CD14-positive monocyte (primary cell): ENCODE results near the gene EML6. TPM values are rescaled to one million over a fixed set of nuclear protein-coding genes. Genes with fewer than 3 reads are reported as not detected.

Source experiments
- DNase-seq, 3 donors: peaks; one replicate each; pipeline ENCODE4 v3.0.0-alpha.2; 2011 to 2022
- H2AFZ ChIP-seq: 2 replicates; pipeline ENCODE4 v1.6.0; 2012; ENCODE audit warnings: mild to moderate bottlenecking, low read depth, low read length, inconsistent platforms; ENCODE audit not compliant: insufficient read depth, poor library complexity, severe bottlenecking
- H3K27ac ChIP-seq, 2 donors: 1 replicate in 1 of 2; 2 replicates in 1 of 2; pipeline ENCODE4 v1.5.1; 2012 to 2013; ENCODE audit warnings: low read length in 2 of 2, control low read depth in 1 of 2, inconsistent platforms in 1 of 2, low read depth in 1 of 2, mild to moderate bottlenecking in 1 of 2
- H3K27me3 ChIP-seq, 2 donors: one replicate each; pipeline versions ENCODE4 v1.6.0 to v1.6.1; 2011 to 2013; ENCODE audit warnings: low read length in 2 of 2; ENCODE audit not compliant: control insufficient read depth in 2 of 2, insufficient read depth in 2 of 2
- H3K36me3 ChIP-seq, 2 donors: replicated peaks in 1 of 2; 1 replicate in 1 of 2; 2 replicates in 1 of 2; pipeline versions ENCODE4 v1.5.1 to v1.6.1; 2012 to 2013; ENCODE audit warnings: low read length in 2 of 2, control low read depth in 1 of 2, inconsistent platforms in 1 of 2, mild to moderate bottlenecking in 1 of 2; ENCODE audit not compliant: insufficient read depth in 2 of 2, control insufficient read depth in 1 of 2
- H3K4me1 ChIP-seq, 2 donors: 1 replicate in 1 of 2; 2 replicates in 1 of 2; pipeline versions ENCODE4 v1.5.1 to v1.6.1; 2012 to 2013; ENCODE audit warnings: low read length in 2 of 2, control low read depth in 1 of 2, inconsistent platforms in 1 of 2, mild to moderate bottlenecking in 1 of 2, moderate library complexity in 1 of 2; ENCODE audit not compliant: insufficient read depth in 2 of 2, control insufficient read depth in 1 of 2
- H3K4me2 ChIP-seq: replicated peaks from 2 replicates; pipeline ENCODE3; 2012; ENCODE audit warnings: low read length, moderate library complexity, mild to moderate bottlenecking; ENCODE audit not compliant: poor library complexity, severe bottlenecking; ENCODE audit errors: extremely low read depth
- H3K4me3 ChIP-seq, 3 experiments: fragments of 200-600 bp in 1 of 3; sonication (generic) in 1 of 3; replicated peaks in 1 of 3; 1 replicate in 2 of 3; 2 replicates in 1 of 3; pipeline ENCODE4 v1.5.1; 2011 to 2013; ENCODE audit warnings: low read length in 3 of 3, mild to moderate bottlenecking in 3 of 3, control low read depth in 2 of 3, low read depth in 2 of 3, inconsistent platforms in 1 of 3, moderate library complexity in 1 of 3
- H3K79me2 ChIP-seq: 2 replicates; pipeline ENCODE4 v1.6.0; 2012; ENCODE audit warnings: mild to moderate bottlenecking, control low read depth, inconsistent platforms, low read length, moderate library complexity; ENCODE audit not compliant: insufficient read depth
- H3K9ac ChIP-seq: 2 replicates; pipeline ENCODE4 v1.6.0; 2017; ENCODE audit warnings: low read length, mild to moderate bottlenecking; ENCODE audit not compliant: insufficient read depth, poor library complexity, severe bottlenecking
- H3K9me3 ChIP-seq, 2 donors: replicated peaks in 1 of 2; 1 replicate in 1 of 2; 2 replicates in 1 of 2; pipeline versions ENCODE4 v1.5.1 to v1.6.1; 2012 to 2013; ENCODE audit warnings: low read length in 2 of 2, control low read depth in 1 of 2; ENCODE audit not compliant: control insufficient read depth in 1 of 2, insufficient read depth in 1 of 2
- H4K20me1 ChIP-seq: 2 replicates; pipeline ENCODE4 v1.6.0; 2012; ENCODE audit warnings: mild to moderate bottlenecking, low read length, control low read depth, moderate library complexity; ENCODE audit not compliant: insufficient read depth
- H3K27ac Mint-ChIP-seq, 7 donors: one replicate each; pipeline ENCODE4 v1.8.0; 2020; ENCODE audit warnings: mild to moderate bottlenecking in 7 of 7, mixed read lengths in 7 of 7, moderate library complexity in 6 of 7, inconsistent platforms in 2 of 7
- H3K27me3 Mint-ChIP-seq, 3 donors: one replicate each; pipeline ENCODE4 v1.8.0; 2021 to 2022; ENCODE audit warnings: low read depth in 3 of 3, mild to moderate bottlenecking in 3 of 3, mixed read lengths in 3 of 3, moderate library complexity in 3 of 3, inconsistent platforms in 1 of 3
- H3K36me3 Mint-ChIP-seq, 2 donors: one replicate each; pipeline ENCODE4 v1.8.0; 2020; ENCODE audit warnings: mixed read lengths in 2 of 2, inconsistent platforms in 1 of 2, mild to moderate bottlenecking in 1 of 2
- H3K4me1 Mint-ChIP-seq: one replicate; pipeline ENCODE4 v1.8.0; 2020; ENCODE audit warnings: mild to moderate bottlenecking, mixed read lengths
- H3K4me3 Mint-ChIP-seq, 2 donors: one replicate each; pipeline ENCODE4 v1.8.0; 2020; ENCODE audit warnings: mild to moderate bottlenecking in 2 of 2, mixed read lengths in 2 of 2, moderate library complexity in 1 of 2
- H3K9me3 Mint-ChIP-seq, 7 donors: one replicate each; pipeline ENCODE4 v1.8.0; 2020 to 2022; ENCODE audit warnings: mixed read lengths in 7 of 7, mild to moderate bottlenecking in 6 of 7, moderate library complexity in 6 of 7, inconsistent platforms in 2 of 7
- WGBS: methylation state at CpG from one replicate; pipeline ENCODE4 v1.1.5; 2013; ENCODE audit warnings: missing lambda C conversion rate; ENCODE audit not compliant: insufficient coverage; 5-methylcytosine and 5-hydroxymethylcytosine counted together
- intact Hi-C, 2 donors: fragments of 100-400 bp; cut with micrococcal nuclease; formaldehyde crosslinking; loops; one replicate each; pipeline versions ENCODE4 v1.15.0 to v1.15.1; 2023
- polyA plus RNA-seq, 3 donors: library from polyadenylated mRNA; depleted of rRNA in 1 of 3; unstranded in 2 of 3; stranded (reverse) in 1 of 3; fragments of 300-500 nt in 2 of 3; fragments of >200 nt in 1 of 3; fragmentation: Illumina TruSeq in 2 of 3; gene quantifications; 1 replicate in 2 of 3; 2 replicates in 1 of 3; pipeline ENCODE4 v1.2.3, GENCODE V29; 2012 to 2021
- TF ChIP-seq, protein P1 (sequence below): fragments of 200-600 bp; IDR thresholded peaks from one replicate; pipeline ENCODE4 v1.8.0; 2022; ENCODE audit warnings: antibody characterized with exemption, mild to moderate bottlenecking

The EML6 gene
- polyA plus RNA-seq, 3 donors: 0.79 TPM; not detected in 2

DNA sequence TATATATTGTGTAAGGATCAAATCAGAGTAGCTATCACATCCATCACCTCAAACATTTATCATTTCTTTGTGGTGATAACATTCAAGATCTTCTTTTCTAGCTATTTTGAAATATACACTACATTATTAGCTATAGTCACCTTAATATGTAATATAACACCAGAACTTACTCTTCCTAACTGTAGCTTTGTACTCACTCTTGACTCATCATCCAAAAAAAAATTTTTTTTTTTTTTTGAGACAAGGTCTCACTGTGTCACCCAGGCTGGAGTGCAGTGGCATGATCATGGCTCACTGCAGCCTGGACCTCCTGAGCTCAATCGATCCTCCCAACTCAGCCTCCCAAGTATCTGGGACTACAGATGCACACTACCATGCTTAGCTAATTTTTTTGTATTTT lies 153.3 kb downstream of the EML6 start:
- H3K4me2 ChIP-seq: no peak overlapping the region
- WGBS: no CpG with 5 or more reads among the region's 1 CpG
- no peak overlapping the region for H3K27ac Mint-ChIP-seq
- DNase-seq: no peak
- no peaks in the 10 kb centered on the region for H3K4me1 Mint-ChIP-seq
- H4K20me1 ChIP-seq: no peaks in the 10 kb centered on the region
- H3K9me3 ChIP-seq: no peaks in the 10 kb centered on the region
- H3K36me3 ChIP-seq: no peaks in the 10 kb centered on the region
- no peaks in the 10 kb centered on the region for H3K36me3 Mint-ChIP-seq
- H3K27ac ChIP-seq: no peak overlapping the region
- H3K27me3 ChIP-seq: no peaks in the 10 kb centered on the region
- no peak overlapping the region for H3K4me3 ChIP-seq
- H3K4me1 ChIP-seq: no peaks in the 10 kb centered on the region
- no peaks in the 10 kb centered on the region for H3K9me3 Mint-ChIP-seq
- H2AFZ ChIP-seq: no peak overlapping the region
- no peak overlapping the region for H3K9ac ChIP-seq
- TF ChIP-seq, protein P1, sequence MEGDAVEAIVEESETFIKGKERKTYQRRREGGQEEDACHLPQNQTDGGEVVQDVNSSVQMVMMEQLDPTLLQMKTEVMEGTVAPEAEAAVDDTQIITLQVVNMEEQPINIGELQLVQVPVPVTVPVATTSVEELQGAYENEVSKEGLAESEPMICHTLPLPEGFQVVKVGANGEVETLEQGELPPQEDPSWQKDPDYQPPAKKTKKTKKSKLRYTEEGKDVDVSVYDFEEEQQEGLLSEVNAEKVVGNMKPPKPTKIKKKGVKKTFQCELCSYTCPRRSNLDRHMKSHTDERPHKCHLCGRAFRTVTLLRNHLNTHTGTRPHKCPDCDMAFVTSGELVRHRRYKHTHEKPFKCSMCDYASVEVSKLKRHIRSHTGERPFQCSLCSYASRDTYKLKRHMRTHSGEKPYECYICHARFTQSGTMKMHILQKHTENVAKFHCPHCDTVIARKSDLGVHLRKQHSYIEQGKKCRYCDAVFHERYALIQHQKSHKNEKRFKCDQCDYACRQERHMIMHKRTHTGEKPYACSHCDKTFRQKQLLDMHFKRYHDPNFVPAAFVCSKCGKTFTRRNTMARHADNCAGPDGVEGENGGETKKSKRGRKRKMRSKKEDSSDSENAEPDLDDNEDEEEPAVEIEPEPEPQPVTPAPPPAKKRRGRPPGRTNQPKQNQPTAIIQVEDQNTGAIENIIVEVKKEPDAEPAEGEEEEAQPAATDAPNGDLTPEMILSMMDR: no peak
- H3K79me2 ChIP-seq: no peaks in the 10 kb centered on the region
- H3K27me3 Mint-ChIP-seq: peaks cover 0 to 1% (median 0%) of the 10 kb centered on the region in 3 donors
- intact Hi-C loops: no loop called here
- no peak overlapping the region for H3K4me3 Mint-ChIP-seq

DNA sequence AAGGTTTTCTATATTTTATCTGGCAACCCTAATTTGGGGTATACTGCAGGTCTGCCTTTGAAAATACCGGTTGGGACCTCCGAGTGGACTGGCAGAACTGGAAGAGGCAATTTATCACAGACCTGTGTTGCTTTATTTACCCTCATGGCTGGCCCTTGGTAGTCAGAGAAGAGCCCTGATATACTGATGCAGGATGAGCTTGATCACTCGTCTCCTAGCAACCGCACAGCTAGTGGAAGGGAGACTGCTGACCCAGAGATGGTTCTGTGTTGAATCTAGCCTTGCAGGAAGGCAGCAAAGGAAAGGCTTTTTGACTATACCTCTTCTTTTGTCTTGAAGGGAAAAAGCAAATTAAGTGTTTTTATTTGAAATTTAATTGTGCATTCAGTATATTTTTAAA lies 154.7 kb downstream of the EML6 start:
- Histone ChIP-seq H3K9ac (no peak overlapping the region), H3K4me1 (no peaks in the 10 kb centered on the region), H3K27ac (no peak overlapping the region), H3K79me2 (no peaks in the 10 kb centered on the region), H3K4me3 (no peak overlapping the region), H3K9me3 (no peaks in the 10 kb centered on the region), H2AFZ (no peak overlapping the region), H3K27me3 (no peaks in the 10 kb centered on the region), H3K4me2 (no peak overlapping the region), H4K20me1 (no peaks in the 10 kb centered on the region), H3K36me3 (no peaks in the 10 kb centered on the region)
- Mint-ChIP-seq H3K36me3 (no peaks in the 10 kb centered on the region), H3K4me3 (no peak overlapping the region), H3K4me1 (no peaks in the 10 kb centered on the region), H3K27me3 (peaks cover 0 to 1% (median 0%) of the 10 kb centered on the region in 3 donors), H3K9me3 (no peaks in the 10 kb centered on the region), H3K27ac (no peak overlapping the region)
- DNase-seq: no peak
- intact Hi-C loops: no loop called here
- WGBS: 100% methylated on average over 2 of the region's 4 CpGs
- TF ChIP-seq, protein P1: no peak
